ENCODE measurements around the gene AFG3L2.
A peak's percentile ranks its signal among the peaks of the same experiment; 100 is the strongest.

The AFG3L2 gene

DNA sequence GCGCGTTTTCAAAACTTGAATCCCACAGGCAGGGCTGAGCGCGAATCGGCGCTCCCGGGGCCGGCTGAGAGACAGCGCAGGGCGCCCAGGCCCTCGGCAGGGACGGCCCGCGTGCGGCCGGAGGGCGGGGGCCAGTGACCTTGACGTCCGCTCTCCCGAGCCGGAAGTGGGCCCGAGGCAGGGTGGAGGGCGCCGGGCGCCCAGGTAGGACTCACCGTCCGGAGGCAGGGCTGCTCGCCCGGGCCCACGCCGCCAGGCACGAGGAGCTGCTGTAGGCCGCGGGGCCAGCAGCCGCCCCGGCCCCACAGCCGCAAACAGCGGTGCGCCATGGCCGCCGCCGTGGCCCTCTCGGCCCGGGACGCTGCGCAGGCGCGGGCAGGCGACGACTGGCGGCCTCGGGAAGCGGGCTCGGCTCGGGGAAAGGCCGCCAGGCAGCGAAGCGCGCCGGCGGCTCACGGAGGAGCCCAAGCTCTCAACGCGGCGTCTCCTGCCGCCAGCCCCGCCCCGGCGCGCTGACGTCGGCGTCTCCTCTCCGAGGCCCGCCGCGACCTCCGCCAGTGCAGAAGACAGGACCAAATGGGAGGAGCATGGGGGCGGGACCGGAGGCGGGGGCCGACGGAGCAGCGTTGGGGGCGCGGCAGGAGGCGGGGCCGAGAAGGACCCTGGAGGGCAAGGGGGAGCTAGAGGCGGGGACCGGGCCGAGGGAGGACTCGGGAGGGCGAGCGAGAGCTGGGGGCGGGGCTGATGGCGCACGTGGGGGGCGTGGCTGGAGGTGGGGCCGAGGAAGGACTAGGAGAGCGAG lies at the start of gene AFG3L2:
Gene AFG3L2 (minus strand): TSS at position 474 of the 802 bp plus-strand sequence. CDS start 145 bp downstream, at position 329.
- DNase-seq (ENCODE audit: low spot score), result peak; percentile 93

DNA sequence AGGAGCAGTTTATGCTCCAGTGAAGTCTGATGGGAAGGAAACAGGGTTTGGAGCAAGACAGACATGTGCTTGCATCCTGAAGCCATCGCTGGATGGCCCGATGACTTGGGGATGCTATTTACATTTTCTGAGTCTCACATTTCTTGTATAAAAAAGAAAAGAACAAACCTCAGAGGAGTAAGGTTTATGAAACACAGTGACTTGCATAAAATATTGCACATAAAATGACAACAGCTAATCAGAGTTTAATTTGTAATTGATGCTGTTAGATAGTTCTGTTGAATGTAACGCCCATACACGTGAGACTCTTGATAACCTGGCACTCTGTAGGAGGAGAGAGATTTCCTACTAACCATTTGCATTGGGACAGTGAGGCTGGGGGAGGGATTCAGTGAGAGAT lies 47.2 kb upstream of the AFG3L2 start:
- DNase-seq (ENCODE audit: low spot score), result no peak

- no peak for DNase-seq (ENCODE audit: low spot score)
Measured at GRCh38 chr18:12423820-12424219, 46.8 kb upstream of the AFG3L2 start.

GRCh38 chr18:12423393-12423792 lies 46.4 kb upstream of the AFG3L2 start:
- no peak for DNase-seq (ENCODE audit: low spot score)

DNA sequence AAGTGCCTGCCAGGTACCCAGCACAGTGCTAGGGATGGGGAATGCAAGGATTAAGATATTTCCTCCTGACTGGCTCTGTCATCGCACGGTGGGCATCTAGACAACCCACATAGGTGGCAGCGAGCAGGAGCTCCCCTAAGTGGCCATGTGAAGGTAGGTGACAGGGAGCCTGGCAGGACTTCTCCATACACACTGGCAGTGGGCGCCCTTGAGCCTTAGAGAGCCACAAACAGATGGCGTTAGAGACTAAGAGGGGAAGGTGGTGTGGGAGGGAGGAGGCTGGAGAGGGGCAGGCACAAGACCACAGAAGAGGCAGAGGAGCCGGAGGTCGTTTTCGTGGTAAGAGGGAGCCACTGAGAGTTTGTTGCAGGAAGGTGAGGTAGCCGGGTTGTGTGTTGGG lies 45.9 kb upstream of the AFG3L2 start:
- DNase-seq (ENCODE audit: low spot score), result no peak

DNA sequence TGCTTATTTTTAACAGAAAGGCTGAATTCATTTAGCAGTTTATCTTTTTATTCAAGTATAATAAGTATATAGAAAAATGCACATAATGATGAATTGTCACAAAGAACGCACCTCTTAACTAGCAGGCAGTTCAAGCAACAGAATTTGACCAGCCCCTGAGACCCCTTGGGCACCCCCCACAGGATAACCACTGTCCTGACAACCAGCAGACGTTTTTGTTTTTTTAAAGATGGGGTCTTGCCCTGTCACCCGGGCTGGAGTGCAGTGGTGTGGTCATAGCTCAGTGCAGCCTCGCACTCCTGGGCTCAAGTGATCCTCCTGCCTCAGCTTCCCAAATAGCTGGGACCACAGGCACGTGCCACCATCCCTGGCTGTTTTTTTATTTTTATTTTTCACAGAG lies 44.7 kb upstream of the AFG3L2 start:
- no peak for DNase-seq (ENCODE audit: low spot score)

DNA sequence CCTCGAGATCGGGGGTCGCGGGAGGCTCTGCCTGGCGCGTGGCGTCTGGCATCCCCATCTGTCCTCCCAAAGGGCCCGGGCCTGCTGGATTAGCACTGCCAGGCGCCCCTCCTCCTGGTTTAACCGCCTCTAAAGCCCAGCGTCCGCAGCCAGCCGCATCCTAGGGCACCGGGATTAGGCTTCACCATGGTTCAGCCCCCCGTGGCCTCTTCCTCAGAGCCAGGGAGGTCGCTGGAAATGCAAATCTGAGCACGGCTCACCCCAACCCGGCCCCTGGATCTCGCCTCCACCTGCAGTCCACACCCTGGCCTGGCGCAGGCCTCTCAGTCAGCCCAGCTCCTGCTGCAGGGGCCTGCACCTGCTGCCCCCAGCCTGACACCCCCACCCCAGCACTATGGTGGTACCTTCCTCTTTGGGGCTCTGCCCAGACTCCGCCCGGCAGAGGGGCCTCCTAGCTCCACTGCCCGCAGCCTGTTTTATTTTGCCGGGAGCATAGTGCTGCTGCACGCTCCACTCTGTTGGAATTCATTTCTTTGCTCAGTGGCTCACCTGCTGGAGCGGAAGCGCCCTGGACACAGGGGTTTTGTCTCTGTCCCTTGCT lies 43.9 kb upstream of the AFG3L2 start:
- peak; percentile 74 for DNase-seq (ENCODE audit: low spot score)

DNA sequence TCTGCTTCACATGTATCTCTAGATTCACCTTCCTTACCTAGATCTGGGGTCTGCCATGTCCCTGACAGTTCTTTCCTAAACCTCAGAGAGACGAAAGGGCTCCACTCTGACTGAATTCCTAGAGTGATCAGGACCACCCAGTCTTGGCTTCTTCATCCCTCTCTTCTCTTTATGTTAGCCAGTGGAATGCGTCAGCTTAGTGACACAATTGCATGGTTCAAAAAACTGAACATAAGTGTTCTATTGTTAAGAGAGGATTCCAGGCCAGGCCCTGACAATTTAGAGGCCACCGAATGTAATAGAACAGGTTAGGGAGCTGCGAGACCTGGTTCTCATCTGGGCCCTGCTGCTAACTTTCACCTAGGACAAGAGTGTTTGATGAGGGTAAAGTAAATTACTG lies 40.7 kb upstream of the AFG3L2 start:
- DNase-seq (ENCODE audit: low spot score), result no peak

DNA sequence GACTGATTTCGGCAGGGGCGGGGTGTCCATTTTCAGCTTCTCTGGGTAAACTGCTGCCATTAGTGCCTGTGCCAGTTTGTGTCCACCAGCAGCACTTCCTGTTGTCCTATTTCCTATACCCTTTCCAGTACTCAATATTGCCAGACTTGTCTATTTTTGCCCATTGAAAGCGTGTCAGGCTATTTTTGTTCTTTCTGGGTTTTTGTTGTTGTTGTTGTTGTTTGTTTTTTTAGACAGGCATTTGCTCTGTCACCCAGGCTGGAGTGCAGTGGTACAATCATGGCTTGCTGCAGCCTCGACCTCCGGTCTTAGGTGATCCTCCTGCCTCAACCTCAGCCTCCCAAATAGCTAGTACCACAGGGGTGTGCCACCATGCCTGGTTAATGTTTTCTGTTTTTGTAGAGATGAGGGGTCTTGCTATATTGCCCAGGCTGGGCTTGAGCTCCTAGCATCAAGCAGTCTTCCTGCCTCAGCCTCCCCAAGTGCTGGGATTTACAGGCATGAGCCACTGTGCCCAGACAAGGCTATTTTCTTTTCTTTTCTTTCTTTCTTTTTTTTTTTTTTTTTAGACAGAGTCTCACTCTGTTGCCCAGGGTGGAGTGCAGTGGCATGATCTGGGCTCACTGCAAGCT lies 39.2 kb upstream of the AFG3L2 start:
- no peak for DNase-seq (ENCODE audit: low spot score)

- no peak for DNase-seq (ENCODE audit: low spot score)
Measured at GRCh38 chr18:12411456-12411855, 34.4 kb upstream of the AFG3L2 start.

DNA sequence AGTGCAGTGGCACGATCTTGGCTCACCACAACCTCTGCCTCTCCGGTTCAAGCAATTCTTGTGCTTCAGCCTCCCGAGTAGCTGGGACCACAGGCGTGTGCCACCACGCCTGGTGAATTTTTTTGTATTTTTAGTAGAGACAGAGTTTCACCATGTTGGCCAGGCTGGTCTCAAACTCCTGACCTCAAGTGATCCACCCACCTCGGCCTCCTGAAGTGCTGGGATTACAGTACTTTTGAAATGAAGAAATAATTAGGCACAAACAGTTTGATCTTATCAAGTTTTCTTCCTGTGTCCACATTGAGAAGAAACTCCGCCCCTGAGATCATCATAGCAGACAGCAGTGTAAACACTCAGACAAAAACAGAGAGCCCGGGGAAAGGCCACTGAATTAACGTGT lies 33.7 kb upstream of the AFG3L2 start:
- peak; percentile 81 for DNase-seq (ENCODE audit: low spot score)

- no peak for DNase-seq (ENCODE audit: low spot score)
Measured at GRCh38 chr18:12410081-12410481, 33.1 kb upstream of the AFG3L2 start.

GRCh38 chr18:12409469-12409868 lies 32.4 kb upstream of the AFG3L2 start:
- DNase-seq (ENCODE audit: low spot score), result no peak

- peak; percentile 41 for DNase-seq (ENCODE audit: low spot score)
Measured at GRCh38 chr18:12408247-12408869, 31.3 kb upstream of the AFG3L2 start.

- DNase-seq (ENCODE audit: low spot score), result peak; percentile 4
Measured at GRCh38 chr18:12406371-12407111, 29.5 kb upstream of the AFG3L2 start.

GRCh38 chr18:12405066-12405465 lies 28.0 kb upstream of the AFG3L2 start:
- peak; percentile 7 for DNase-seq (ENCODE audit: low spot score)

- DNase-seq (ENCODE audit: low spot score), result no peak
Measured at GRCh38 chr18:12403601-12404506, 26.8 kb upstream of the AFG3L2 start.

GRCh38 chr18:12401881-12402280 lies 24.9 kb upstream of the AFG3L2 start:
- no peak for DNase-seq (ENCODE audit: low spot score)

- DNase-seq (ENCODE audit: low spot score), result peak; percentile 4
Measured at GRCh38 chr18:12399231-12399630, 22.2 kb upstream of the AFG3L2 start.

DNA sequence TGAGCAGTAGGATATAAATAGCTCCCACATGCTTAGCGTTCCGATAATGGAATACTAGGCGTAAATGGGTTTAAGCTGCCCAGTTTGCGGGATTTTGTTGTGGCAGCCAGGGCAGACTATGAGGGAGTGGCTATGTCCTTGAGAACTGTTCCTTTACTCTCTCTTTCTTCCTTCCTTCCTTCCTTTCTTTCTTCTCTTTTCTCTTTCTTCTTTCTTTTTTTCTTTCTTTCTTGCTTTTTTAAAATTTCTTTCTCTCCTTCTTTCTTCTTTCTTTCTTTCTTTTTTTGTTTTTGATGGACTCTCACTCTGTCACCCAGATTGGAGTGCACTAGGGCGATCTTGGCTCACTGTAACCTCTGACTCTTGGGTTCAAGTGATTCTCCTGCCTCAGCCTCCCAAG lies 21.6 kb upstream of the AFG3L2 start:
- no peak for DNase-seq (ENCODE audit: low spot score)

GRCh38 chr18:12397793-12398192 lies 20.8 kb upstream of the AFG3L2 start:
- peak; percentile 6 for DNase-seq (ENCODE audit: low spot score)
